NCI-H510A (cell line): Measurements from ENCODE around the gene GPR152.
A peak's percentile ranks its signal among the peaks of the same experiment; 100 is the strongest.
"Not testable (repeated sequence)": the region's sequence is repeated elsewhere in the genome, so short reads cannot be mapped to it uniquely, and the experiment has no call there.

Experiments used
- DNase-seq: peaks from one replicate; lab custom pipeline; 2025; lab: John Stamatoyannopoulos, UW

The GPR152 gene

GRCh38 chr11:67409261-67409666, 43.3 kb downstream of the GPR152 start:
- no peak for DNase-seq

GRCh38 chr11:67408437-67409200, 43.9 kb downstream of the GPR152 start:
- no peak for DNase-seq

GRCh38 chr11:67407688-67408163, 44.8 kb downstream of the GPR152 start:
- no peak for DNase-seq

GRCh38 chr11:67406969-67407687, 45.4 kb downstream of the GPR152 start:
- DNase-seq, result no peak

- DNase-seq, result no peak
Observed at GRCh38 chr11:67406420-67406968, 46.0 kb downstream of the GPR152 start.

- no peak for DNase-seq
Observed at GRCh38 chr11:67405688-67406339, 46.7 kb downstream of the GPR152 start.

- no peak for DNase-seq
Observed at GRCh38 chr11:67405196-67405567, 47.3 kb downstream of the GPR152 start.

- no peak for DNase-seq
Observed at GRCh38 chr11:67404515-67405195, 47.9 kb downstream of the GPR152 start.

- not testable (repeated sequence) for DNase-seq
Observed at GRCh38 chr11:67403085-67403484, 49.4 kb downstream of the GPR152 start.

GRCh38 chr11:67402192-67402839, 50.2 kb downstream of the GPR152 start:
- DNase-seq, result not testable (repeated sequence)

GRCh38 chr11:67401495-67402191, 50.9 kb downstream of the GPR152 start, which contains the start of gene PPP1CA:
TSS of gene PPP1CA (minus strand) at chr11:67401858. CDS start at chr11:67401782, 76 bp downstream.
- DNase-seq, result peak; percentile 86
